Endothelial cell of umbilical vein (primary cell): ENCODE measurements around the gene PFKL. TPM values are rescaled to one million over a fixed set of nuclear protein-coding genes. Genes with fewer than 3 reads are reported as not detected.

Experiments
- BruUV-seq: library from RNA; stranded (reverse); fragments of 400-500 nt; replicated peaks from 2 replicates; lab custom pipeline; 2021; lab: Mats Ljungman, UMichigan
- CTCF ChIA-PET: fragments of 300-600, 350-600 bp; sonication (Branson Sonifier 250); formaldehyde crosslinking; loops from one replicate; lab custom pipeline; 2021; ENCODE audit warnings: antibody characterized with exemption, inconsistent platforms; lab: Charles Lee
- POLR2A ChIA-PET: fragments of 300-600, 350-600 bp; sonication (Branson Sonifier 250); formaldehyde crosslinking; loops from one replicate; lab custom pipeline; 2021; ENCODE audit warnings: antibody characterized with exemption, inconsistent platforms; lab: Charles Lee
- DNase-seq: peaks from one replicate; pipeline ENCODE4 v3.0.0-alpha.2; 2011; ENCODE audit warnings: low read depth, low spot score
- FAIRE-seq: peaks from 2 replicates; lab custom pipeline; 2011; peaks lifted over from hg19 to GRCh38; lab: Jason Lieb, UNC
- H2AFZ ChIP-seq: 2 replicates; pipeline ENCODE4 v1.6.0; 2012; ENCODE audit warnings: low read depth, low read length, control low read depth, inconsistent platforms
- H3K27ac ChIP-seq: 2 replicates; pipeline ENCODE4 v1.5.1; 2011; ENCODE audit warnings: low read depth, mild to moderate bottlenecking, control low read depth, low read length, moderate library complexity; ENCODE audit not compliant: insufficient read depth
- H3K27me3 ChIP-seq, 2 experiments: 2 replicates each; pipeline versions ENCODE4 v1.6.0 to v1.6.1; 2011; ENCODE audit warnings: low read length in 2 of 2, mixed read lengths in 1 of 2; ENCODE audit not compliant: control insufficient read depth in 2 of 2, insufficient read depth in 2 of 2
- H3K36me3 ChIP-seq, 2 experiments: 2 replicates in 1 of 2; 3 replicates in 1 of 2; pipeline ENCODE4 v1.5.1; 2011; ENCODE audit warnings: low read length in 2 of 2, mild to moderate bottlenecking in 1 of 2, moderate library complexity in 1 of 2; ENCODE audit not compliant: control insufficient read depth in 2 of 2, insufficient read depth in 2 of 2; ENCODE audit errors: extremely low read depth in 1 of 2
- H3K4me1 ChIP-seq: 3 replicates; pipeline ENCODE4 v1.5.1; 2011; ENCODE audit warnings: mild to moderate bottlenecking, low read length; ENCODE audit not compliant: control insufficient read depth, insufficient read depth; ENCODE audit errors: extremely low read depth
- H3K4me2 ChIP-seq: 2 replicates; pipeline ENCODE4 v1.6.1; 2011; ENCODE audit warnings: low read length, control low read depth, mixed read lengths; ENCODE audit not compliant: insufficient read depth
- H3K4me3 ChIP-seq, 3 experiments: fragments of 200-600 bp in 1 of 3; sonication (generic), shearing (Covaris generic) in 1 of 3; replicated peaks in 1 of 3; 2 replicates each; pipeline ENCODE4 v1.5.1; 2011 to 2016; ENCODE audit warnings: control low read depth in 3 of 3, low read length in 3 of 3, mild to moderate bottlenecking in 2 of 3, inconsistent platforms in 1 of 3, low read depth in 1 of 3, moderate library complexity in 1 of 3; ENCODE audit not compliant: insufficient read depth in 1 of 3
- H3K79me2 ChIP-seq: 2 replicates; pipeline ENCODE4 v1.6.0; 2012; ENCODE audit warnings: low read length, inconsistent platforms; ENCODE audit not compliant: control insufficient read depth, insufficient read depth
- H3K9ac ChIP-seq: replicated peaks from 2 replicates; pipeline ENCODE3; 2011; ENCODE audit warnings: low read length, control low read depth; ENCODE audit not compliant: insufficient read depth; ENCODE audit errors: extremely low read depth
- H3K9me1 ChIP-seq: replicated peaks from 3 replicates; pipeline ENCODE4 v1.6.0; 2011; ENCODE audit warnings: mild to moderate bottlenecking, low read length; ENCODE audit not compliant: control insufficient read depth, insufficient read depth; ENCODE audit errors: extremely low read depth
- H3K9me3 ChIP-seq: replicated peaks from 2 replicates; pipeline ENCODE4 v1.5.1; 2012; ENCODE audit warnings: low read length, inconsistent platforms; ENCODE audit not compliant: control insufficient read depth, insufficient read depth
- H4K20me1 ChIP-seq: replicated peaks from 2 replicates; pipeline ENCODE3; 2011; ENCODE audit warnings: mild to moderate bottlenecking, low read length; ENCODE audit not compliant: control insufficient read depth, insufficient read depth; ENCODE audit errors: extremely low read depth
- EZH2 ChIP-seq: IDR thresholded peaks from 2 replicates; pipeline ENCODE4 v1.6.1; 2012; ENCODE audit warnings: borderline replicate concordance, low read depth, mild to moderate bottlenecking, moderate library complexity, low read length, inconsistent platforms; ENCODE audit not compliant: severe bottlenecking
- FOS ChIP-seq: IDR thresholded peaks from 2 replicates; pipeline ENCODE4 v1.6.1; 2011; ENCODE audit warnings: mild to moderate bottlenecking, low read length, moderate library complexity, borderline replicate concordance; ENCODE audit not compliant: insufficient read depth
- GATA2 ChIP-seq: IDR thresholded peaks from 2 replicates; pipeline ENCODE4 v1.7.0; 2011; ENCODE audit warnings: low read depth, mild to moderate bottlenecking, moderate library complexity, mixed read lengths, low read length; ENCODE audit not compliant: insufficient read length, insufficient read depth
- JUN ChIP-seq: IDR thresholded peaks from 2 replicates; pipeline ENCODE4 v1.6.1; 2011; ENCODE audit warnings: borderline replicate concordance, low read depth; ENCODE audit not compliant: insufficient read length, insufficient read depth
- MYC ChIP-seq: IDR thresholded peaks from one replicate; pipeline ENCODE4 v1.6.1; 2011; ENCODE audit warnings: mild to moderate bottlenecking, low read depth, low read length
- POLR2A ChIP-seq: IDR thresholded peaks from 2 replicates; pipeline ENCODE4 v1.6.1; 2012; ENCODE audit warnings: low read depth, mild to moderate bottlenecking, control low read depth, low read length
- POLR2AphosphoS5 ChIP-seq: IDR thresholded peaks from 2 replicates; pipeline ENCODE4 v1.6.1; 2012; ENCODE audit warnings: low read depth, mild to moderate bottlenecking, control low read depth, low read length, moderate library complexity; ENCODE audit not compliant: insufficient read depth
- dilution Hi-C: fragments of 300-500 bp; cut with MboI; formaldehyde crosslinking; loops from one replicate; pipeline ENCODE4 v1.15.0; 2019; ENCODE audit warnings: low sequenced_read_pairs; ENCODE audit not compliant: extremely low pct_ligation_motif_present
- intact Hi-C: fragments of 100-400 bp; cut with micrococcal nuclease; formaldehyde crosslinking; loops from one replicate; pipeline ENCODE4 v1.10.0; 2022
- polyA plus RNA-seq, 4 experiments: library from polyadenylated mRNA; depleted of rRNA in 3 of 4; stranded (reverse) in 3 of 4; unstranded in 1 of 4; fragments of >200 nt; gene quantifications; 2 replicates each; pipeline versions ENCODE4 v1.2.1 to v1.2.3, GENCODE V29; 2011 to 2012; ENCODE audit warnings: missing spikeins in 1 of 4
- total RNA-seq: library from RNA; stranded (reverse); gene quantifications from 2 replicates; pipeline ENCODE4 v1.2.3, GENCODE V29; 2021
- TF ChIP-seq, protein P1 (sequence below): IDR thresholded peaks from 2 replicates; pipeline ENCODE4 v1.6.1; 2011; ENCODE audit not compliant: insufficient read depth, insufficient read length
- TF ChIP-seq, protein P2 (sequence below), 2 donors: IDR thresholded peaks; 1 replicate in 1 of 2; 2 replicates in 1 of 2; pipeline ENCODE4 v1.5.1; 2011; ENCODE audit warnings: low read length in 2 of 2, mild to moderate bottlenecking in 2 of 2, moderate library complexity in 2 of 2, control low read depth in 1 of 2, inconsistent platforms in 1 of 2, low read depth in 1 of 2; ENCODE audit not compliant: insufficient read depth in 1 of 2; ENCODE audit errors: extremely low read depth in 1 of 2

Gene PFKL
- total and polyA plus RNA-seq, 2 donors (not counting 3 experiments of a cell fraction or from before 2014, with no cell fraction given): 137 to 154 TPM

GRCh38 chr21:44354775-44355771, 55.2 kb downstream of the PFKL start:
- no peak overlapping the region for H3K9ac ChIP-seq
- peaks cover 5 to 9% of the 10 kb centered on the region in 2 experiments for H3K27me3 ChIP-seq
- no peaks in the 10 kb centered on the region for H3K79me2 ChIP-seq
- DNase-seq (no peak), FAIRE-seq (no peak)
- BruUV-seq: no TSS peak
- H3K4me3 ChIP-seq: no peak overlapping the region
- H3K9me3 ChIP-seq: no peaks in the 10 kb centered on the region
- TF ChIP-seq MYC: no peak
- no peak for TF ChIP-seq POLR2A
- TF ChIP-seq, protein P1, sequence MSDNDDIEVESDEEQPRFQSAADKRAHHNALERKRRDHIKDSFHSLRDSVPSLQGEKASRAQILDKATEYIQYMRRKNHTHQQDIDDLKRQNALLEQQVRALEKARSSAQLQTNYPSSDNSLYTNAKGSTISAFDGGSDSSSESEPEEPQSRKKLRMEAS: no peak
- TF ChIP-seq GATA2: no peak
- TF ChIP-seq FOS: no peak
- no peak for TF ChIP-seq POLR2AphosphoS5
- no peak for TF ChIP-seq JUN
- TF ChIP-seq, protein P2, sequence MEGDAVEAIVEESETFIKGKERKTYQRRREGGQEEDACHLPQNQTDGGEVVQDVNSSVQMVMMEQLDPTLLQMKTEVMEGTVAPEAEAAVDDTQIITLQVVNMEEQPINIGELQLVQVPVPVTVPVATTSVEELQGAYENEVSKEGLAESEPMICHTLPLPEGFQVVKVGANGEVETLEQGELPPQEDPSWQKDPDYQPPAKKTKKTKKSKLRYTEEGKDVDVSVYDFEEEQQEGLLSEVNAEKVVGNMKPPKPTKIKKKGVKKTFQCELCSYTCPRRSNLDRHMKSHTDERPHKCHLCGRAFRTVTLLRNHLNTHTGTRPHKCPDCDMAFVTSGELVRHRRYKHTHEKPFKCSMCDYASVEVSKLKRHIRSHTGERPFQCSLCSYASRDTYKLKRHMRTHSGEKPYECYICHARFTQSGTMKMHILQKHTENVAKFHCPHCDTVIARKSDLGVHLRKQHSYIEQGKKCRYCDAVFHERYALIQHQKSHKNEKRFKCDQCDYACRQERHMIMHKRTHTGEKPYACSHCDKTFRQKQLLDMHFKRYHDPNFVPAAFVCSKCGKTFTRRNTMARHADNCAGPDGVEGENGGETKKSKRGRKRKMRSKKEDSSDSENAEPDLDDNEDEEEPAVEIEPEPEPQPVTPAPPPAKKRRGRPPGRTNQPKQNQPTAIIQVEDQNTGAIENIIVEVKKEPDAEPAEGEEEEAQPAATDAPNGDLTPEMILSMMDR (IDR thresholded peaks at IDR 0.05; ENCODE audit: extremely low read depth in 1 of 2, insufficient read depth in 1 of 2, low read depth in 1 of 2, low read length in 2 of 2): no peak
- no peak for TF ChIP-seq EZH2
- no peaks in the 10 kb centered on the region for H3K4me1 ChIP-seq
- ChIA-PET CTCF (interaction anchor here (0.6 kb wide), 1 partner anchor 16 kb away, joined by 3 read pairs; the partner anchor contains the start of gene CFAP410), POLR2A (no interaction called here)
- H3K27ac ChIP-seq: no peak overlapping the region
- H3K9me1 ChIP-seq: no peaks in the 10 kb centered on the region
- intact Hi-C loops (no loop called here), dilution Hi-C loops (no loop called here)
- H4K20me1 ChIP-seq: no peaks in the 10 kb centered on the region
- H2AFZ ChIP-seq: no peak overlapping the region
- no peak overlapping the region for H3K4me2 ChIP-seq
- H3K36me3 ChIP-seq: no peaks in the 10 kb centered on the region
